ENCODE measurements around the gene TRAM1L1. TPM values are rescaled to one million over a fixed set of nuclear protein-coding genes. Genes with fewer than 3 reads are reported as not detected.

The TRAM1L1 gene
- total and polyA plus RNA-seq, 2 of the 4 experiments (the other 2 are of a cell fraction): 2.6 to 3.4 TPM

GRCh38 chr4:117093571-117093970 lies 8.2 kb upstream of the TRAM1L1 start:
- Histone ChIP-seq H4K5ac (ENCODE audit: low read depth, low read length) (no peak overlapping the region), H3K56ac (ENCODE audit: extremely low read depth, insufficient read depth, low read length) (no peak overlapping the region), H3K9me1 (ENCODE audit: insufficient read depth, low read length) (no peaks in the 10 kb centered on the region), H2BK20ac (ENCODE audit: low read depth, low read length) (no peak overlapping the region), H2BK5ac (ENCODE audit: low read depth, low read length, poor library complexity, severe bottlenecking) (no peak overlapping the region), H3K9me3 (ENCODE audit: control insufficient read depth, insufficient read depth, low read length) (no peaks in the 10 kb centered on the region), H3K4me2 (ENCODE audit: low read depth, low read length) (no peak overlapping the region), H3K23ac (ENCODE audit: low read depth, low read length) (no peak overlapping the region), H4K20me1 (ENCODE audit: insufficient read depth, low read length) (no peaks in the 10 kb centered on the region), H3K4me1 (ENCODE audit: control insufficient read depth, insufficient read depth, low read length) (no peaks in the 10 kb centered on the region), H3K4ac (ENCODE audit: low read depth, low read length) (no peak overlapping the region), H3K27ac (ENCODE audit: insufficient read depth, low read length) (no peak overlapping the region), H2AFZ (replicated peaks; ENCODE audit: low read length, poor library complexity) (no peak overlapping the region), H3K18ac (ENCODE audit: low read depth, low read length) (no peak overlapping the region), H3K9ac (ENCODE audit: low read depth, low read length) (no peak overlapping the region), H4K8ac (ENCODE audit: low read depth in 2 of 2, low read length in 2 of 2) (no peak overlapping the region), H3K27me3 (ENCODE audit: control insufficient read depth, insufficient read depth, low read length) (no peaks in the 10 kb centered on the region), H3K79me1 (ENCODE audit: low read depth in 1 of 2, low read length in 2 of 2) (no peaks in the 10 kb centered on the region), H2AK5ac (ENCODE audit: low read depth, low read length) (no peak overlapping the region), H4K91ac (ENCODE audit: insufficient read depth, low read depth, low read length) (no peak overlapping the region), H2AK9ac (replicated peaks; ENCODE audit: low read depth, low read length, poor library complexity) (no peak overlapping the region), H2BK15ac (ENCODE audit: low read depth, low read length) (no peak overlapping the region), H3K4me3 (ENCODE audit: insufficient read depth, low read depth, low read length) (no peak overlapping the region), H3K36me3 (ENCODE audit: control insufficient read depth, insufficient read depth, low read length) (no peaks in the 10 kb centered on the region), H2BK120ac (ENCODE audit: low read depth, low read length) (no peak overlapping the region), H3K14ac (replicated peaks; ENCODE audit: low read depth, low read length) (no peak overlapping the region)
- intact Hi-C loops (cut with micrococcal nuclease): no loop called here
- ATAC-seq (ENCODE audit: low read depth) (no peak), DNase-seq (peak; percentile 7)
- ChIA-PET POLR2A (ENCODE audit: unreplicated experiment) (no interaction called here), CTCF (interaction anchor here (0.5 kb wide), 1 partner anchor 433 kb away, joined by 5 read pairs; no protein-coding TSS in a partner anchor)
- no peak for TF ChIP-seq RCOR1 (IDR thresholded peaks at IDR 0.05; ENCODE audit: insufficient replicate concordance, low read length)
- no peak for TF ChIP-seq MXI1 (IDR thresholded peaks at IDR 0.05; ENCODE audit: borderline replicate concordance, low read depth, low read length)
- no peak for TF ChIP-seq RFX5 (IDR thresholded peaks at IDR 0.05; ENCODE audit: low read depth, low read length)
- no peak for TF ChIP-seq ELK1 (IDR thresholded peaks at IDR 0.05; ENCODE audit: borderline replicate concordance, low read depth, low read length)
- TF ChIP-seq POLR2A (IDR thresholded peaks at IDR 0.05; ENCODE audit: low read depth, low read length): no peak
- TF ChIP-seq SMC3 (IDR thresholded peaks at IDR 0.05; ENCODE audit: low read depth, low read length): no peak
- TF ChIP-seq FOS (IDR thresholded peaks at IDR 0.05; ENCODE audit: low read depth, low read length): no peak
- no peak for TF ChIP-seq CEBPB (IDR thresholded peaks at IDR 0.05; ENCODE audit: low read depth, low read length)
- TF ChIP-seq CHD1 (IDR thresholded peaks at IDR 0.05; ENCODE audit: low read depth, low read length): no peak
- no peak for TF ChIP-seq BHLHE40 (IDR thresholded peaks at IDR 0.05; ENCODE audit: low read depth, low read length)
- no peak for TF ChIP-seq NFE2L2 (IDR thresholded peaks at IDR 0.05; ENCODE audit: low read depth, low read length)
- no peak for TF ChIP-seq RAD21 (IDR thresholded peaks at IDR 0.05; ENCODE audit: low read length)
- no peak for TF ChIP-seq CTCF (conservative IDR thresholded peaks at IDR 0.05; ENCODE audit: low read depth, low read length)
- TF ChIP-seq MAFK (IDR thresholded peaks at IDR 0.05; ENCODE audit: low read depth, low read length): no peak
- no peak for TF ChIP-seq MAZ (IDR thresholded peaks at IDR 0.05; ENCODE audit: borderline replicate concordance, low read depth, low read length)
- no peak for TF ChIP-seq USF2 (IDR thresholded peaks at IDR 0.05; ENCODE audit: low read depth, low read length)
- no TSS peak for BruUV-seq (replicated peaks)
- in situ Hi-C loops (cut with MboI; ENCODE audit: low sequenced_read_pairs): no loop called here
- dilution Hi-C loops (cut with HindIII; ENCODE audit: low sequenced_read_pairs, unreplicated experiment): no loop called here

Measured in IMR-90 (cell line).